Measurements from ENCODE around the gene USP11.
A peak's percentile ranks its signal among the peaks of the same experiment; 100 is the strongest.

- TF ChIP-seq NFRKB (IDR thresholded peaks at IDR 0.05): no peak
- no peak for TF ChIP-seq TARDBP (IDR thresholded peaks at IDR 0.05)
- TF ChIP-seq FOXM1 (IDR thresholded peaks at IDR 0.05; ENCODE audit: borderline replicate concordance): peak; percentile 87
- no peak for TF ChIP-seq SP1 (IDR thresholded peaks at IDR 0.05)
- TF ChIP-seq ELF4 (IDR thresholded peaks at IDR 0.05): no peak
- no peak for TF ChIP-seq CTBP1 (IDR thresholded peaks at IDR 0.05; ENCODE audit: borderline replicate concordance)
- 0 out of 2 replicates have a peak, but pooled peaks have one; percentile 42 for TF ChIP-seq ARNT (IDR thresholded peaks at IDR 0.05)
- no peak for TF ChIP-seq FOXK2 (IDR thresholded peaks at IDR 0.05)
- TF ChIP-seq L3MBTL2 (conservative IDR thresholded peaks at IDR 0.05): peak; percentile 13; the same call in 1 of the 2 replicates
- TF ChIP-seq LEF1 (IDR thresholded peaks at IDR 0.05; ENCODE audit: borderline replicate concordance): no peak
- no peak for TF ChIP-seq ZNF384 (IDR thresholded peaks at IDR 0.05)
- no peak for TF ChIP-seq FOXA1 (IDR thresholded peaks at IDR 0.05)
- no peak for TF ChIP-seq SUZ12 (IDR thresholded peaks at IDR 0.05)
- no peak for TF ChIP-seq HDGF (IDR thresholded peaks at IDR 0.05; ENCODE audit: borderline replicate concordance)
Measured at GRCh38 chrX:47218280-47218919, 14.4 kb upstream of the USP11 start, which contains the start of gene CDK16.
